ENCODE measurements around the gene LEMD2.

GRCh38 chr6:33809594-33809993, 20.7 kb upstream of the LEMD2 start:
- TF ChIP-seq SUZ12 (IDR thresholded peaks at IDR 0.05) (no peak), TARDBP (IDR thresholded peaks at IDR 0.05) (no peak), PKNOX1 (IDR thresholded peaks at IDR 0.05) (no peak), BHLHE40 (IDR thresholded peaks at IDR 0.05; ENCODE audit: borderline replicate concordance) (no peak), FOXM1 (IDR thresholded peaks at IDR 0.05; ENCODE audit: borderline replicate concordance) (no peak), FOXA1 (IDR thresholded peaks at IDR 0.05) (no peak), ELF4 (IDR thresholded peaks at IDR 0.05) (no peak), L3MBTL2 (conservative IDR thresholded peaks at IDR 0.05) (no peak), ARNT (IDR thresholded peaks at IDR 0.05) (no peak), SP1 (IDR thresholded peaks at IDR 0.05) (no peak)

Measured in HEK293T (cell line).